Mammary epithelial cell (primary cell): ENCODE results near the gene TAS2R38.
"Not testable (repeated sequence)": the region's sequence is repeated elsewhere in the genome, so short reads cannot be mapped to it uniquely, and the experiment has no call there.

Experiments used
- CTCF ChIP-seq, 2 donors: IDR thresholded peaks in 1 of 2; conservative IDR thresholded peaks in 1 of 2; 2 replicates each; pipeline ENCODE4 v1.5.1; 2011 to 2012; ENCODE audit warnings: inconsistent platforms in 2 of 2, low read length in 2 of 2, mild to moderate bottlenecking in 2 of 2, control low read depth in 1 of 2, low read depth in 1 of 2; ENCODE audit not compliant: insufficient read depth in 1 of 2; ENCODE audit errors: extremely low read depth in 1 of 2
- EZH2 ChIP-seq: IDR thresholded peaks from 2 replicates; pipeline ENCODE4 v1.6.1; 2012; ENCODE audit warnings: low read length, inconsistent platforms, borderline replicate concordance

- not testable (repeated sequence) for TF ChIP-seq CTCF (conservative IDR thresholded peaks at IDR 0.05 in 1 of 2, IDR thresholded peaks at IDR 0.05 in 1 of 2; ENCODE audit: extremely low read depth in 1 of 2, insufficient read depth in 1 of 2, low read depth in 1 of 2, low read length in 2 of 2); EZH2
These were observed 14.2 kb upstream of the TAS2R38 start for GRCh38 chr7:141987803-141988202.
